Ishikawa (cell line): ENCODE measurements around the gene ROPN1L.

Source experiments
- CEBPB ChIP-seq: IDR thresholded peaks from 2 replicates; pipeline ENCODE4 v1.6.1; 2012
- CREB1 ChIP-seq: IDR thresholded peaks from 2 replicates; pipeline ENCODE4 v1.6.1; 2012; ENCODE audit warnings: low read depth
- EGR1 ChIP-seq: IDR thresholded peaks from 2 replicates; pipeline ENCODE4 v1.6.1; 2012
- EP300 ChIP-seq: IDR thresholded peaks from 2 replicates; pipeline ENCODE4 v1.6.1; 2012; ENCODE audit warnings: borderline replicate concordance
- FOXM1 ChIP-seq: IDR thresholded peaks from 2 replicates; pipeline ENCODE4 v1.6.1; 2012; ENCODE audit warnings: low read depth, borderline replicate concordance
- MAX ChIP-seq: IDR thresholded peaks from 2 replicates; pipeline ENCODE4 v1.6.1; 2012
- NFIC ChIP-seq: IDR thresholded peaks from 2 replicates; pipeline ENCODE4 v1.6.1; 2012
- RAD21 ChIP-seq: IDR thresholded peaks from 2 replicates; pipeline ENCODE4 v1.6.1; 2012; ENCODE audit warnings: low read depth
- TAF1 ChIP-seq: IDR thresholded peaks from 2 replicates; pipeline ENCODE4 v1.6.1; 2012; ENCODE audit warnings: low read depth, mild to moderate bottlenecking
- TCF12 ChIP-seq: IDR thresholded peaks from 2 replicates; pipeline ENCODE4 v1.6.1; 2012; ENCODE audit warnings: low read depth
- TEAD4 ChIP-seq: IDR thresholded peaks from 2 replicates; pipeline ENCODE4 v1.6.1; 2012
- USF1 ChIP-seq: IDR thresholded peaks from 2 replicates; pipeline ENCODE4 v1.6.1; 2012
- YY1 ChIP-seq: IDR thresholded peaks from 2 replicates; pipeline ENCODE4 v1.6.1; 2012; ENCODE audit warnings: low read depth
- ZBTB7A ChIP-seq: IDR thresholded peaks from 2 replicates; pipeline ENCODE4 v1.6.1; 2012; ENCODE audit warnings: low read depth

Gene ROPN1L

GRCh38 chr5:10452768-10453331, 11.2 kb downstream of the ROPN1L start:
- TF ChIP-seq TCF12 (no peak), RAD21 (peak; percentile 99)

GRCh38 chr5:10453545-10453944, 11.9 kb downstream of the ROPN1L start:
- TF ChIP-seq RAD21 = 0 out of 2 replicates have a peak, but pooled peaks have one; percentile 17
- 0 out of 2 replicates have a peak, but pooled peaks have one; percentile 46 for TF ChIP-seq TCF12
- TF ChIP-seq MAX = no peak
- TF ChIP-seq TEAD4 = peak; percentile 64
- no peak for TF ChIP-seq CREB1

GRCh38 chr5:10454591-10455276, 13.1 kb downstream of the ROPN1L start:
- TF ChIP-seq EP300 (no peak), CREB1 (no peak), FOXM1 (no peak), EGR1 (no peak), RAD21 (no peak), USF1 (no peak), TEAD4 (no peak), TAF1 (no peak)

- no peak for TF ChIP-seq TAF1
These were observed 13.6 kb downstream of the ROPN1L start for GRCh38 chr5:10455277-10455670.

- TF ChIP-seq FOXM1 (no peak), EP300 (no peak), MAX (no peak), TCF12 (no peak), ZBTB7A (no peak), RAD21 (no peak), CREB1 (no peak), NFIC (no peak), EGR1 (no peak), CEBPB (no peak), USF1 (no peak)
These were observed 15.1 kb downstream of the ROPN1L start for GRCh38 chr5:10456583-10457420.

GRCh38 chr5:10457682-10458574, 16.2 kb downstream of the ROPN1L start:
- TF ChIP-seq CREB1 (no peak), USF1 (no peak), YY1 (no peak), ZBTB7A (no peak), TCF12 (no peak), FOXM1 (no peak), EGR1 (no peak), TEAD4 (no peak)

GRCh38 chr5:10459080-10460055, 17.7 kb downstream of the ROPN1L start:
- TF ChIP-seq TAF1 (no peak), NFIC (no peak), YY1 (no peak), RAD21 (no peak), CREB1 (no peak), MAX (no peak), FOXM1 (no peak), TEAD4 (no peak), TCF12 (no peak), EGR1 (no peak)
